Fibroblast of villous mesenchyme (primary cell): ENCODE measurements around the gene ACAP3. TPM values are rescaled to one million over a fixed set of nuclear protein-coding genes. Genes with fewer than 3 reads are reported as not detected.
A peak's percentile ranks its signal among the peaks of the same experiment; 100 is the strongest.

Experiments used
- DNase-seq: peaks from one replicate; pipeline ENCODE4 v3.0.0-alpha.2; 2010; ENCODE audit warnings: low read depth
- H3K4me3 ChIP-seq: 2 replicates; pipeline ENCODE4 v1.5.1; 2011; ENCODE audit warnings: low read depth, mild to moderate bottlenecking, low read length
- CTCF ChIP-seq: IDR thresholded peaks from 2 replicates; pipeline ENCODE4 v1.5.1; 2012; ENCODE audit warnings: low read depth, mild to moderate bottlenecking, low read length; ENCODE audit not compliant: insufficient read depth
- total RNA-seq: library from RNA; depleted of rRNA; stranded (reverse); fragments of >200 nt; gene quantifications from 2 replicates; pipeline ENCODE4 v1.2.3, GENCODE V29; 2012

Gene ACAP3
- total RNA-seq = 43.2 and 54.8 TPM in 2 replicates

DNA sequence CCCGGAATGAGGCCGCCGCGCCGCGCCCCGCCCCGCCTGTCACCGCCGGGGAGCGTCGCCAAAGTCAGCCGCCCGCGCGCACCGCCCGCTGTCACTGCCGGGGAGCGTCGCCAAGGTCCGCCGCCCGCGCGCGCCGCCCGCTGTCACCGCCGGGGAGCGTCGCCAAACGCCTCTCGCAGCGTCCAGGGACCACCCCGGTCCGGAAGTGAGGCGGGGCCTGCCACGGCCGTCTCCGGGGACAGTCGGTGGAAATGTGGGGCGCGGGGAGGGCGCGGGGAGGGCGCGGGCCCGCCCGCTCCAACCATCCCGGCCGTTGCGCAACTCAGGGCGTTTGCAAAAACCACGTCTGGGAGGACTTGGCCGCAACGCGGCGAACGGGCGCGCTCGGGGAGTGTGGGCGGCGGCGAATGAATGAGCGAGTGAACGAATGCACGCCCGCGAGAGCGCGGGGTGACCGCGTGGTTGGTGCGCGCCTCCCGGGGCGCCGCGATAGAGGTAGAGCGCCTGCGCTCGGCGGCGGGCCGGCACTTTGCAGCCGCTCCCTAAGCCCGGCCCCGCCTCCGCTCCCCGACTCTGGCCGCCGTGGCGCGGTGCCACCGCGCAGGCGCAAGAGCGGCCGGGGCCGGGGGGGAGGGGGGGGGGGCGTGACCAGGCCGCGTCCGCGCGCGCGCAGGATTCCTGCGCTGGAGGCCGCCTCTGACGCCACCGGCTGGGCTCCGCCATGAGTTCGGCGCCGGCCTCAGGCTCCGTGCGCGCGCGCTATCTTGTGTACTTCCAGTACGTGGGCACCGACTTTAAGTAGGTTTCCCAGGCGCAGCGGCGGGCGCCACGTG is at the start of gene ACAP3, which contains the start of gene PUSL1:
ACAP3 (minus strand) TSS at position 8 of the 833 bp plus-strand sequence. CDS start 115 bp downstream, outside the sequence.
PUSL1 (plus strand) TSS at position 675 of the 833 bp plus-strand sequence; CDS start at position 722, 47 bp downstream.
- peak; percentile 93 for DNase-seq
- TF ChIP-seq CTCF = no peak
- H3K4me3 ChIP-seq = peak within 1 kb of the TSS; percentile 76

GRCh38 chr1:1356796-1357401 is 49.2 kb upstream of the ACAP3 start:
- TF ChIP-seq CTCF = no peak
- peak overlapping the region; percentile 89 for H3K4me3 ChIP-seq
- peak; percentile 32 for DNase-seq

DNA sequence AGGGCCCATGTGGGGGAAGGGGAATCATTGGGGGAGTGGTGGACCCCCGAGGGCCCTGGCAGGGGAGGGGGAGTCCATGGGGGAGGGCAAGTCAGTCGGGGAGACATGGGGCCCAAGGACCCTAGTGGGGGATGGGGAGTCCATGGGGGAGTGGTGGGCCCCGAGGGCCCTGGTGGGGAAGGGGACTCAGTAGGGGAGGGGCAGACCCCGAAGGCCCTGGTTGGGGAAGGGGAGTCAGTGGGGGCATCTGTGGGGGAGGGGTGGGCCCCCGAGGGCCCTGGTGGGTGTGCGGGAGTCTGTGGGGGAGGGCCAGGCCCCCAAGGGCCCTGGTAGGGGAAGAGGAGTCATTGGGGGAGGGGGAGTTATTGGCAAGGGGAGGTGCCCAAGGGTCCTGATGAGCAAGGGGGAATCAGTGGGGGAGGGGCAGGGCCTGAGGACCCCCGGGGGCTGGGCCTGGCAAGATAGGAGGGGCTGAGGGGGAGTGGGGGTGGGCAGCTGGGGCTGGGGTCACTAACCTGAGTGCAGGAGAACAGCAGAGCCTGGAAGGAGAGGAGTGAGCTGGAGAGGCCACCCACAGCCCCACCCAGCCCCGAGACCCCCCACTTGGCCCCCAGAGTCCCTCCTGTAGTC is 48.6 kb upstream of the ACAP3 start:
- no peak for DNase-seq
- TF ChIP-seq CTCF = no peak
- H3K4me3 ChIP-seq = peak overlapping the region; percentile 89

- DNase-seq = peak; percentile 40
- no peak for TF ChIP-seq CTCF
- H3K4me3 ChIP-seq = no peak overlapping the region
Observed at GRCh38 chr1:1355416-1355815, 47.7 kb upstream of the ACAP3 start.

DNA sequence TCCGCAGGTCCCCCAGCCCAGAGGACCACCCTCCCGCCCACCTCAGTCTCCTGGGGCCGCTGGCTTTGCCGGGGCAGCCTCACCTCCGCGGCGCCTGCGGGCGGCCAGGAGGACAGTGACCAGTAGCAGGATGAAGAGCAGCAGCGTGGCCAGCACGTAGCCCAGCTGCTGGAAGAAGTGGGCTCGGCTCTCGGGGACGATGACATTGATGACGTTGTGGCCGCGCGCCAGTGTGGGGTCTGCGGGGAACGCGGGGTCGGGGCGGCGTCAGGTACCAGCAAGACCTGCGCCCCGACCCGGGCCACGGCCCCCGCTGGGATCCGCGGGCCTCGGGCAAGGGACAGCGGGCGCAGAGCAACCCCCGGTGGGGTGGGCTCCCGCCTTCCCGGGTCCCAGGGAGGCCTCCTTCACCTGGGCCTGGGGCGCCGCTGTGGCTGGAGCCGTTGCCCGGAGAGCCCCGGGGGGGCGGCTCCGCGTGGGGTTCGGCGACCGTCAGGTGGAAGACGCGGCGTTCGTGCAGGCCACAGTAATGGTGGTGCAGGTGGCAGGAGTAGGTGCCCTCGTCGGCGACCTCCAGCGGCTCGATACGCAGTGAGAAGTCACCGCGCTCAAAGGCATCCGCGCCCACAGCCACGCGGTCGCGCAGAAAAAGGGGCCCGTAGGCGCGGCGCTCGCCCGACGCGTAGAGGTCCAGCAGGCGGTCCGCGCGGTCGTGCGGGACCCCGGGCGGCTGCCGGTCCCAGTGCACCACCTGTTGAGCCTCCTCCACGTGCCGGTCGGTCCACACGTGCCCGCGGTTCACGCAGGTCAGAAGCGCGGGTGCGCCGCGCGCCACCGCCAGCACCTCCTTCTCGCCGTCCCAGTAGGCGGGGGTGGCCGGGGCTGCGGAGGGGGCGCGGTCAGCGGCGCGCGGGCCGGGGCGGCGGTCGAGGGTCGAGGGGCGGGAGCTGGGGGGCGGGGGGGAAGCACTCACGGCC is 46.8 kb upstream of the ACAP3 start:
- no peak overlapping the region for H3K4me3 ChIP-seq
- TF ChIP-seq CTCF = no peak

More for the DNA sequence above, 46.8 kb upstream of the ACAP3 start:
- DNase-seq = no peak
